Measurements from ENCODE around the gene GAB4.

The GAB4 gene

GRCh38 chr22:16966251-16966650 lies 41.8 kb downstream of the GAB4 start:
- H3K4me3 ChIP-seq (replicated peaks; ENCODE audit: low read depth, low read length): no peak overlapping the region
- DNase-seq (ENCODE audit: extremely low read depth, low read depth): no peak
- TF ChIP-seq, protein P1, sequence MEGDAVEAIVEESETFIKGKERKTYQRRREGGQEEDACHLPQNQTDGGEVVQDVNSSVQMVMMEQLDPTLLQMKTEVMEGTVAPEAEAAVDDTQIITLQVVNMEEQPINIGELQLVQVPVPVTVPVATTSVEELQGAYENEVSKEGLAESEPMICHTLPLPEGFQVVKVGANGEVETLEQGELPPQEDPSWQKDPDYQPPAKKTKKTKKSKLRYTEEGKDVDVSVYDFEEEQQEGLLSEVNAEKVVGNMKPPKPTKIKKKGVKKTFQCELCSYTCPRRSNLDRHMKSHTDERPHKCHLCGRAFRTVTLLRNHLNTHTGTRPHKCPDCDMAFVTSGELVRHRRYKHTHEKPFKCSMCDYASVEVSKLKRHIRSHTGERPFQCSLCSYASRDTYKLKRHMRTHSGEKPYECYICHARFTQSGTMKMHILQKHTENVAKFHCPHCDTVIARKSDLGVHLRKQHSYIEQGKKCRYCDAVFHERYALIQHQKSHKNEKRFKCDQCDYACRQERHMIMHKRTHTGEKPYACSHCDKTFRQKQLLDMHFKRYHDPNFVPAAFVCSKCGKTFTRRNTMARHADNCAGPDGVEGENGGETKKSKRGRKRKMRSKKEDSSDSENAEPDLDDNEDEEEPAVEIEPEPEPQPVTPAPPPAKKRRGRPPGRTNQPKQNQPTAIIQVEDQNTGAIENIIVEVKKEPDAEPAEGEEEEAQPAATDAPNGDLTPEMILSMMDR (IDR thresholded peaks at IDR 0.05; ENCODE audit: low read depth, low read length, missing control alignments): no peak

- TF ChIP-seq, protein P1 (IDR thresholded peaks at IDR 0.05; ENCODE audit: low read depth, low read length, missing control alignments): no peak
- no peak for DNase-seq (ENCODE audit: extremely low read depth, low read depth)
- H3K4me3 ChIP-seq (replicated peaks; ENCODE audit: low read depth, low read length): no peak overlapping the region
These were observed 42.5 kb downstream of the GAB4 start for GRCh38 chr22:16965560-16965959.

DNA sequence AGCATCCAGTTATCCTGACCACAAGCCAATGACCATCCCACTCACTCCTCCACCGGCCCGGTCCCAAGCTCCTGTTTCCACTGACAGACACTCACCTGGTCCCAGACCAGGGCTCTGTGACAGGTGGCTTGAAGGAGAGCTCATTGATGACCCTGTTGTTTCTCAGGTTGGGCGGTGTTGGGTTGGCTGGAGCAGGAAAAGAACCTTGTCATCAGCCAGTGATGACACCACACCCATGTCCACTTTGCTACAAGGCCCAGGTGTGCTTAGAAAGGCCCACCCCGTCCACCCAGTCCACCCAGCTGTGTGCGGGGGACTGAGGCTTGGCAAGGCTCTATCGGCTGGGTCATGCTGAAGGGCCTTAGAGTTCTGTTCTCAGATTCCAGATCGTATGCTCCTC lies 42.9 kb downstream of the GAB4 start:
- no peak for DNase-seq (ENCODE audit: extremely low read depth, low read depth)
- H3K4me3 ChIP-seq (replicated peaks; ENCODE audit: low read depth, low read length): no peak overlapping the region
- TF ChIP-seq, protein P1 (IDR thresholded peaks at IDR 0.05; ENCODE audit: low read depth, low read length, missing control alignments): no peak

DNA sequence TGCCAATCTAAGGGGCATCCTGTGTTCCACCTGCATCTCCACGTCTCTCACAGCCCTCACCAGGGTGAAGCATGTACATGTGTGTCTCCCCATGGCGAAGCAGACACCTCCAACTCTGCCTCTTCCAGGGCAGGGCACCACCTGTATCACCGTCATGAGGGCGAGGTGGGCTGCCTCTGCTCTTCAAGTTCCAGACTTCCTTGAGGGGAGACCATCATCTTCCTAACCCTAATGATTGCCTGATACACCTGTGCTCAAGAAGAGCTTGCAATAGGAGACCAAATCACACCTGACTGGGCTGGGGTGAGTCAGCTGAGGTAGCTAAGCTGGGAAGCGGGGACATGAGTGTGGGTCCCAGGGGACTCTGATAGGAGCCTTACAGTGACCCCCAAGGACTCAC lies 43.7 kb downstream of the GAB4 start:
- TF ChIP-seq, protein P1 (IDR thresholded peaks at IDR 0.05; ENCODE audit: low read depth, low read length, missing control alignments): no peak
- DNase-seq (ENCODE audit: extremely low read depth, low read depth): no peak

GRCh38 chr22:16963189-16963945 lies 44.7 kb downstream of the GAB4 start:
- DNase-seq (ENCODE audit: extremely low read depth, low read depth): no peak
- no peak overlapping the region for H3K4me3 ChIP-seq (replicated peaks; ENCODE audit: low read depth, low read length)
- TF ChIP-seq, protein P1 (IDR thresholded peaks at IDR 0.05; ENCODE audit: low read depth, low read length, missing control alignments): no peak

More for the DNA sequence above, 43.7 kb downstream of the GAB4 start:
- H3K4me3 ChIP-seq (replicated peaks; ENCODE audit: low read depth, low read length): no peak overlapping the region

GRCh38 chr22:16962501-16962900 lies 45.5 kb downstream of the GAB4 start:
- TF ChIP-seq, protein P1 (IDR thresholded peaks at IDR 0.05; ENCODE audit: low read depth, low read length, missing control alignments): no peak
- H3K4me3 ChIP-seq (replicated peaks; ENCODE audit: low read depth, low read length): no peak overlapping the region
- DNase-seq (ENCODE audit: extremely low read depth, low read depth): no peak

Measured in HFF-Myc (cell line).